ENCODE measurements around the gene MBOAT2.

GRCh38 chr2:9001229-9001628 lies 2.3 kb downstream of the MBOAT2 start:
- no peak for TF ChIP-seq CTCF (IDR thresholded peaks at IDR 0.05)
- no peak for TF ChIP-seq EZH2 (IDR thresholded peaks at IDR 0.05; ENCODE audit: borderline replicate concordance, insufficient read depth, low read depth, low read length, poor library complexity, severe bottlenecking)

Measured in B cell (primary cell).